ENCODE results near the gene MPV17. TPM values are rescaled to one million over a fixed set of nuclear protein-coding genes. Genes with fewer than 3 reads are reported as not detected.

The MPV17 gene
- total and polyA plus RNA-seq, 2 of the 13 experiments (the other 11 are each of a cell fraction or from before 2014, with no cell fraction given): 48.9 to 129 TPM

DNA sequence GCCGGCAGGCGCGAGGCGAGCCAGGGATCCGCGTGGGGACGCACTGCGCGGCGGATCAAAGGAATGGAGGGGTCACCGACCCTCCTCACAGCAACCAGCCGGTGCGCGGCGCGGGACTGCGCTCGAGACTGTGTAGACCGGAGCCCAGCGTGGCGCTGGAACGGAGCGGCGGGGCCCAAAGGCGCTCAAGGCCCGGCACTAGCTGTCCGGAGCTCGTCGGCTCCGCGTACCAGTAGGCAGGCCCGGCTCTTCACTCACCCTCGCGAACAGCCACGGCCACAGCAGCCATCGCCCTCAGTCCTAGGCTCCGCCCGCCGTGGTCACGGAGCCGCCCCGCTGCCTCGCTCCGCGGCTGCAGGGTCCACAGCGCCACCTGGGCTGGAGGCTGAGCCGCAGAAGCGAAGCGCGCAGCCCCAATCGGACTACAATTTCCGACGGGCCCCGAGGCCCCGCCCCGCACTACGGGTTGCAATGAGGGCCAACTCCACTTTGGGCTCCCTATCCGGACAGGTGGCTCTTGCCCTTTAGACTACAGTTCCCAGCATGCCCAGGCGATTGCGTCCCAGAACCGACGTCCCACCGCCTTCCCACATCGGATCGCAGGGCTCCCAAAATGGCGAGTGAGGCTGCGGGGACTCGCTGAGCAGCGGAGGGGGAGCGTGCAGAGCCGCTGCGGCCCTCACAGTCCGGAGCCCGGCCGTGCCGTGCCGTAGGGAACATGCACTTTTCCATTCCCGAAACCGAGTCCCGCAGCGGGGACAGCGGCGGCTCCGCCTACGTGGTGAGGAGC is 47.3 kb upstream of the MPV17 start, which contains the start of the genes EIF2B4 and SNX17 (continued):
- 0 out of 2 replicates have a peak, but pooled peaks have one; percentile 96 for TF ChIP-seq ZNF597 (CRISPR knock-in tag; IDR thresholded peaks at IDR 0.05)
- peak; percentile 97 for TF ChIP-seq ZNF772 (CRISPR knock-in tag; IDR thresholded peaks at IDR 0.05)
- TF ChIP-seq GABPB1 (CRISPR knock-in tag; IDR thresholded peaks at IDR 0.05): peak; percentile 95
- TF ChIP-seq MTA1 (CRISPR knock-in tag; IDR thresholded peaks at IDR 0.05; ENCODE audit: borderline replicate concordance): peak; percentile 97
- peak; percentile 65; the same call in 1 of the 2 replicates for TF ChIP-seq SRY (CRISPR knock-in tag; IDR thresholded peaks at IDR 0.05)
- peak; percentile 92 for TF ChIP-seq ATF1 (CRISPR knock-in tag; IDR thresholded peaks at IDR 0.05)
- peak; percentile 97 for TF ChIP-seq ZC3H13 (CRISPR knock-in tag; IDR thresholded peaks at IDR 0.05)
- no peak; the same call in 1 of the 2 replicates for TF ChIP-seq ZNF652 (CRISPR knock-in tag; IDR thresholded peaks at IDR 0.05; ENCODE audit: borderline replicate concordance, low read depth)
- TF ChIP-seq SRF (IDR thresholded peaks at IDR 0.05; ENCODE audit: low read depth, low read length): peak; percentile 84
- TF ChIP-seq XBP1 (CRISPR knock-in tag; IDR thresholded peaks at IDR 0.05): peak; percentile 38; the same call in 1 of the 2 replicates
- no peak for TF ChIP-seq RBM22 (optimal IDR thresholded peaks at IDR 0.05; ENCODE audit: low read length)
- peak; percentile 48 for TF ChIP-seq ZNF543 (CRISPR knock-in tag; IDR thresholded peaks at IDR 0.05)
- TF ChIP-seq HMGXB3 (CRISPR knock-in tag; IDR thresholded peaks at IDR 0.05; ENCODE audit: borderline replicate concordance): peak; percentile 83
- no peak; the same call in 1 of the 2 replicates for TF ChIP-seq ZNF274 (CRISPR knock-in tag; IDR thresholded peaks at IDR 0.05)
- TF ChIP-seq CENPT (CRISPR knock-in tag; IDR thresholded peaks at IDR 0.05; ENCODE audit: low read depth): no peak; the same call in 1 of the 2 replicates
- peak; percentile 96 for TF ChIP-seq ZNF710 (CRISPR knock-in tag; IDR thresholded peaks at IDR 0.05; ENCODE audit: borderline replicate concordance)
- peak; percentile 38 for TF ChIP-seq CCAR2 (optimal IDR thresholded peaks at IDR 0.05; ENCODE audit: low read depth, low read length)
- TF ChIP-seq BHLHE40 (IDR thresholded peaks at IDR 0.05; ENCODE audit: low read length): no peak; the same call in none of the 2 replicates
- TF ChIP-seq TP53 (CRISPR knock-in tag; conservative IDR thresholded peaks at IDR 0.05): peak; percentile 92
- TF ChIP-seq ZFP1 (CRISPR knock-in tag; IDR thresholded peaks at IDR 0.05): peak; percentile 97
- no peak for TF ChIP-seq MYNN (CRISPR knock-in tag; IDR thresholded peaks at IDR 0.05; ENCODE audit: low read depth)
- no peak for TF ChIP-seq HOXA7 (CRISPR knock-in tag; IDR thresholded peaks at IDR 0.05)
- TF ChIP-seq HIVEP1 (CRISPR knock-in tag; IDR thresholded peaks at IDR 0.05): peak; percentile 70

Data from HepG2 (cell line).